Measurements from ENCODE around the gene INSM2. TPM values are rescaled to one million over a fixed set of nuclear protein-coding genes. Genes with fewer than 3 reads are reported as not detected.

The INSM2 gene
- total and polyA plus RNA-seq, 2 of the 13 experiments (the other 11 are each of a cell fraction or from before 2014, with no cell fraction given): not detected

- TF ChIP-seq ZNF318 (CRISPR knock-in tag; IDR thresholded peaks at IDR 0.05) (peak; percentile 100), NCOA1 (CRISPR knock-in tag; IDR thresholded peaks at IDR 0.05) (peak; percentile 100), PBX3 (CRISPR knock-in tag; IDR thresholded peaks at IDR 0.05; ENCODE audit: borderline replicate concordance) (peak; percentile 100), ZNF766 (CRISPR knock-in tag; IDR thresholded peaks at IDR 0.05; ENCODE audit: borderline replicate concordance) (peak; percentile 100), ZBTB21 (CRISPR knock-in tag; IDR thresholded peaks at IDR 0.05) (peak; percentile 98), HNF4A (CRISPR knock-in tag; IDR thresholded peaks at IDR 0.05) (peak; percentile 86), SP2 (CRISPR knock-in tag; IDR thresholded peaks at IDR 0.05) (peak; percentile 87), ZNF362 (CRISPR knock-in tag; IDR thresholded peaks at IDR 0.05; ENCODE audit: borderline replicate concordance) (peak; percentile 97), ZNF709 (CRISPR knock-in tag; IDR thresholded peaks at IDR 0.05) (peak; percentile 100), NR2F2 (IDR thresholded peaks at IDR 0.05; ENCODE audit: borderline replicate concordance, low read depth) (peak; percentile 70; the same call in 1 of the 2 replicates), ZNF274 (CRISPR knock-in tag; IDR thresholded peaks at IDR 0.05) (peak; percentile 100), HNRNPL (IDR thresholded peaks at IDR 0.05; ENCODE audit: low read depth, low read length) (peak; percentile 52; the same call in 1 of the 2 replicates), RCOR2 (CRISPR knock-in tag; IDR thresholded peaks at IDR 0.05) (peak; percentile 100), SATB2 (CRISPR knock-in tag; IDR thresholded peaks at IDR 0.05) (peak; percentile 100), REPIN1 (CRISPR knock-in tag; IDR thresholded peaks at IDR 0.05; ENCODE audit: borderline replicate concordance, low read depth) (peak; percentile 100), ZMYM4 (CRISPR knock-in tag; IDR thresholded peaks at IDR 0.05) (peak; percentile 100), ZNF747 (CRISPR knock-in tag; IDR thresholded peaks at IDR 0.05; ENCODE audit: borderline replicate concordance) (peak; percentile 100), NFKB2 (CRISPR knock-in tag; IDR thresholded peaks at IDR 0.05; ENCODE audit: borderline replicate concordance) (peak; percentile 100), ZNF44 (CRISPR knock-in tag; IDR thresholded peaks at IDR 0.05) (peak; percentile 100), ZNF749 (CRISPR knock-in tag; IDR thresholded peaks at IDR 0.05; ENCODE audit: borderline replicate concordance) (peak; percentile 100), ZNF7 (CRISPR knock-in tag; IDR thresholded peaks at IDR 0.05) (peak; percentile 99)
These were observed 1.0 kb downstream of the INSM2 start (continued) for GRCh38 chr14:35534873-35535482.

Measured in HepG2 (cell line).